ENCODE results near the gene EMC1. TPM values are rescaled to one million over a fixed set of nuclear protein-coding genes. Genes with fewer than 3 reads are reported as not detected.

The EMC1 gene
- total RNA-seq, 2 donors from 2014 or later: 33.2 to 41.1 TPM

Other genes with a start within 250 kb of the EMC1 start
- 100 to 1,000 TPM; 103 to 114 TPM for gene UBR4, start 41.3 kb downstream of the EMC1 start, total RNA-seq
- gene MRTO4, start 281 bp upstream of the EMC1 start, total RNA-seq: 10 to 100 TPM; 16.3 to 18.5 TPM
- 10 to 100 TPM; 92.5 to 94.3 TPM for gene AKR7A3, start 37.2 kb upstream of the EMC1 start, total RNA-seq
- gene AKR7A2, start 60.6 kb upstream of the EMC1 start, total RNA-seq: 100 to 1,000 TPM in 1 of 2 donors, 10 to 100 TPM in 1; 98.7 to 104 TPM
- gene SLC66A1, start 60.8 kb upstream of the EMC1 start, total RNA-seq: 10 to 100 TPM; 13.7 to 16.1 TPM
- gene CAPZB, start 234.0 kb upstream of the EMC1 start, total RNA-seq: 100 to 1,000 TPM; 340 to 367 TPM

Data from left colon (tissue), 2 donors.